ENCODE results near the gene DNAI7. TPM values are rescaled to one million over a fixed set of nuclear protein-coding genes. Genes with fewer than 3 reads are reported as not detected.

DNAI7 gene
- total RNA-seq, 1 experiment from 2014 or later, result 0.52 TPM

- no peak for TF ChIP-seq CTCF (IDR thresholded peaks at IDR 0.05 in 2 of 3, conservative IDR thresholded peaks at IDR 0.05 in 1 of 3; ENCODE audit: borderline replicate concordance in 1 of 3, insufficient read depth in 1 of 3, low read depth in 2 of 3, low read length in 2 of 3)
- TF ChIP-seq RAD21 (IDR thresholded peaks at IDR 0.05; ENCODE audit: low read depth), result 0 out of 2 replicates have a peak, but pooled peaks have one; percentile 12
- no peak for TF ChIP-seq SRF (IDR thresholded peaks at IDR 0.05; ENCODE audit: low read depth)
- no peak for TF ChIP-seq ZNF274 (IDR thresholded peaks at IDR 0.05; ENCODE audit: low read depth, low read length)
- TF ChIP-seq ZFX (IDR thresholded peaks at IDR 0.05), result peak; percentile 77
- TF ChIP-seq CBX3 (IDR thresholded peaks at IDR 0.05; ENCODE audit: low read depth), result 0 out of 2 replicates have a peak, but pooled peaks have one; percentile 28
- TF ChIP-seq EGR1 (IDR thresholded peaks at IDR 0.05; ENCODE audit: low read depth), result peak; percentile 43; the same call in 1 of the 2 replicates
Measured at GRCh38 chr12:25195056-25195971, at the start of gene DNAI7, which contains the start of gene ETFRF1 (continued).

GRCh38 chr12:25243680-25243990, 48.7 kb upstream of the DNAI7 start:
- no TSS peak for BruUV-seq (replicated peaks)
- H3K4me1 ChIP-seq (ENCODE audit: control insufficient read depth in 1 of 2, insufficient read depth in 2 of 2, low read length in 2 of 2), result no peaks in the 10 kb centered on the region
- peaks cover 78% of the 10 kb centered on the region for H3K79me2 ChIP-seq (ENCODE audit: insufficient read depth, low read length)
- DNase-seq (ENCODE audit: low read depth, low spot score) (no peak), ATAC-seq (no peak)
- H3K9me2 ChIP-seq (ENCODE audit: insufficient read depth), result no peaks in the 10 kb centered on the region
- no peaks in the 10 kb centered on the region for H3K9me3 ChIP-seq (ENCODE audit: control insufficient read depth in 1 of 2, insufficient read depth in 1 of 2, low read depth in 1 of 2, low read length in 2 of 2)
- H2AFZ ChIP-seq (ENCODE audit: low read depth, low read length, poor library complexity, severe bottlenecking), result no peak overlapping the region
- ChIA-PET RAD21 (ENCODE audit: low non-redundant PET in 1 of 2, low total read pairs in 2 of 2, uncharacterized antibody in 2 of 2, unreplicated experiment in 2 of 2) (no interaction called here), CTCF (no interaction called here), POLR2A (no interaction called here)
- no peak overlapping the region for H3K27ac ChIP-seq (ENCODE audit: low read depth, low read length)
- H4K20me1 ChIP-seq (ENCODE audit: insufficient read depth), result no peaks in the 10 kb centered on the region; the same call in 1 of the 2 replicates
- no peak overlapping the region for H3K9ac ChIP-seq (ENCODE audit: low read length)
- H3K27me3 ChIP-seq (ENCODE audit: insufficient read depth, low read length), result no peaks in the 10 kb centered on the region
- TF ChIP-seq CBX3 (IDR thresholded peaks at IDR 0.05; ENCODE audit: low read depth) (no peak), ZNF274 (IDR thresholded peaks at IDR 0.05; ENCODE audit: low read depth, low read length) (no peak), SIN3A (IDR thresholded peaks at IDR 0.05; ENCODE audit: low read depth) (no peak), EGR1 (IDR thresholded peaks at IDR 0.05; ENCODE audit: low read depth) (no peak), POLR2AphosphoS5 (IDR thresholded peaks at IDR 0.05; ENCODE audit: low read depth, low read length) (no peak), EZH2 (IDR thresholded peaks at IDR 0.05) (no peak), TCF7L2 (IDR thresholded peaks at IDR 0.05; ENCODE audit: borderline replicate concordance, extremely low read depth, insufficient read depth, insufficient read length) (no peak), JUND (IDR thresholded peaks at IDR 0.05) (no peak), SRF (IDR thresholded peaks at IDR 0.05; ENCODE audit: low read depth) (no peak), CEBPB (IDR thresholded peaks at IDR 0.05; ENCODE audit: low read depth) (no peak), REST (IDR thresholded peaks at IDR 0.05; ENCODE audit: low read depth) (no peak), RAD21 (IDR thresholded peaks at IDR 0.05; ENCODE audit: low read depth) (no peak), MAX (IDR thresholded peaks at IDR 0.05) (no peak), YY1 (IDR thresholded peaks at IDR 0.05; ENCODE audit: extremely low read depth, insufficient replicate concordance, low read depth, low read length) (no peak)
- H3K4me2 ChIP-seq (ENCODE audit: low read length), result no peak overlapping the region
- H3K36me3 ChIP-seq (ENCODE audit: control insufficient read depth in 1 of 2, insufficient read depth in 2 of 2, low read length in 2 of 2), result 0 out of 4 replicates have a peak, but pooled peaks cover 0 to 4% of the 10 kb centered on the region in 2 experiments
- no peak overlapping the region for H3K4me3 ChIP-seq (replicated peaks in 1 of 2; ENCODE audit: low read depth in 1 of 2, low read length in 2 of 2)
- intact Hi-C loops (cut with micrococcal nuclease), result loop anchor here (10.0 kb wide), 2 partner anchors 311 to 801 kb away; partner anchors contain the start of gene LMNTD1

Measured in HCT116 (cell line).